ENCODE data around the gene MYBPH. TPM values are rescaled to one million over a fixed set of nuclear protein-coding genes. Genes with fewer than 3 reads are reported as not detected.

The MYBPH gene
- total RNA-seq, 1 donor from 2014 or later, result not detected

- Histone ChIP-seq H4K20me1 (ENCODE audit: insufficient read depth, low read length) (no peaks in the 10 kb centered on the region), H3K9me3 (ENCODE audit: insufficient read depth, low read depth, low read length) (no peaks in the 10 kb centered on the region), H3K4me2 (ENCODE audit: low read length) (no peak overlapping the region), H3K4me1 (ENCODE audit: insufficient read depth, low read length) (peaks cover 12% of the 10 kb centered on the region), H3K4me3 (ENCODE audit: insufficient read depth, low read depth, low read length) (no peak overlapping the region), H3K27me3 (ENCODE audit: insufficient read depth, low read length) (no peaks in the 10 kb centered on the region), H3K9ac (ENCODE audit: low read length) (no peak overlapping the region), H3K79me2 (ENCODE audit: insufficient read depth, low read length) (no peaks in the 10 kb centered on the region), H3K36me3 (ENCODE audit: insufficient read depth, low read length) (no peaks in the 10 kb centered on the region), H3K27ac (ENCODE audit: low read depth, low read length) (no peak overlapping the region), H2AFZ (ENCODE audit: low read depth, low read length) (no peak overlapping the region)
- no peak overlapping the region for H3K4me3 Mint-ChIP-seq (ENCODE audit: unreplicated experiment)
- peaks cover 22% of the 10 kb centered on the region for H3K27me3 Mint-ChIP-seq (ENCODE audit: low read depth, unreplicated experiment)
- H3K9me3 Mint-ChIP-seq (ENCODE audit: unreplicated experiment), result no peaks in the 10 kb centered on the region
- no peak for DNase-seq (ENCODE audit: low read depth)
- no peak for TF ChIP-seq EZH2 (IDR thresholded peaks at IDR 0.05; ENCODE audit: insufficient read depth, low read length)
- TF ChIP-seq CTCF (IDR thresholded peaks at IDR 0.05; ENCODE audit: insufficient read depth, low read depth, low read length), result no peak
- peaks cover 6% of the 10 kb centered on the region for H3K36me3 Mint-ChIP-seq (ENCODE audit: low read depth, unreplicated experiment)
- peaks cover 21% of the 10 kb centered on the region for H3K4me1 Mint-ChIP-seq (ENCODE audit: low read depth, unreplicated experiment)
- H3K27ac Mint-ChIP-seq (ENCODE audit: unreplicated experiment), result no peak overlapping the region
- FAIRE-seq, result no peak
Measured at GRCh38 chr1:203173011-203173555, 2.5 kb downstream of the MYBPH start.

- DNase-seq (ENCODE audit: low read depth) (no peak), FAIRE-seq (no peak)
- H2AFZ ChIP-seq (ENCODE audit: low read depth, low read length), result no peak overlapping the region
- Mint-ChIP-seq H3K27ac (ENCODE audit: unreplicated experiment) (no peak overlapping the region), H3K9me3 (ENCODE audit: unreplicated experiment) (no peaks in the 10 kb centered on the region), H3K36me3 (ENCODE audit: low read depth, unreplicated experiment) (peaks cover 6% of the 10 kb centered on the region), H3K27me3 (ENCODE audit: low read depth, unreplicated experiment) (peaks cover 22% of the 10 kb centered on the region), H3K4me1 (ENCODE audit: low read depth, unreplicated experiment) (peaks cover 16% of the 10 kb centered on the region), H3K4me3 (ENCODE audit: unreplicated experiment) (no peak overlapping the region)
- H3K4me3 ChIP-seq (ENCODE audit: insufficient read depth, low read depth, low read length), result no peak overlapping the region
- no peaks in the 10 kb centered on the region for H3K79me2 ChIP-seq (ENCODE audit: insufficient read depth, low read length)
- no peaks in the 10 kb centered on the region for H4K20me1 ChIP-seq (ENCODE audit: insufficient read depth, low read length)
- H3K9ac ChIP-seq (ENCODE audit: low read length), result no peak overlapping the region
- H3K27me3 ChIP-seq (ENCODE audit: insufficient read depth, low read length), result no peaks in the 10 kb centered on the region
- H3K27ac ChIP-seq (ENCODE audit: low read depth, low read length), result no peak overlapping the region
- TF ChIP-seq EZH2 (IDR thresholded peaks at IDR 0.05; ENCODE audit: insufficient read depth, low read length) (no peak), CTCF (IDR thresholded peaks at IDR 0.05; ENCODE audit: insufficient read depth, low read depth, low read length) (peak; percentile 74)
- H3K4me2 ChIP-seq (ENCODE audit: low read length), result no peak overlapping the region
- H3K36me3 ChIP-seq (ENCODE audit: insufficient read depth, low read length), result no peaks in the 10 kb centered on the region
- H3K9me3 ChIP-seq (ENCODE audit: insufficient read depth, low read depth, low read length), result no peaks in the 10 kb centered on the region
- peaks cover 6% of the 10 kb centered on the region for H3K4me1 ChIP-seq (ENCODE audit: insufficient read depth, low read length)
Measured at GRCh38 chr1:203172184-203173010, 3.2 kb downstream of the MYBPH start.

Data from astrocyte (in vitro differentiated cells and primary cell).